KMS-11 (cell line): ENCODE measurements around the gene UNC13A.

ENCODE experiments used
- H2AFZ ChIP-seq: fragments of 200-600 bp; sonication (generic); 2 replicates; pipeline ENCODE4 v1.6.1; 2016; ENCODE audit warnings: antibody characterized with exemption, mixed run types, low read depth
- H3K27ac ChIP-seq: fragments of 200-600 bp; sonication (generic); 2 replicates; pipeline ENCODE4 v1.6.1; 2016; ENCODE audit warnings: mild to moderate bottlenecking, mixed run types
- H3K27me3 ChIP-seq: fragments of 200-600 bp; sonication (generic); 2 replicates; pipeline ENCODE4 v1.6.1; 2017; ENCODE audit warnings: mild to moderate bottlenecking, low read depth, mixed run types, moderate library complexity; ENCODE audit not compliant: insufficient read depth
- H3K36me3 ChIP-seq: fragments of 200-600 bp; sonication (generic); 2 replicates; pipeline ENCODE4 v1.6.1; 2017; ENCODE audit warnings: mild to moderate bottlenecking, mixed run types; ENCODE audit not compliant: insufficient read depth
- H3K4me1 ChIP-seq: fragments of 200-600 bp; sonication (generic); 2 replicates; pipeline ENCODE4 v1.6.1; 2016; ENCODE audit warnings: mild to moderate bottlenecking, low read depth, mixed run types; ENCODE audit not compliant: poor library complexity, severe bottlenecking
- H3K4me2 ChIP-seq: fragments of 200-600 bp; sonication (generic); 2 replicates; pipeline ENCODE4 v1.7.0; 2016; ENCODE audit warnings: mild to moderate bottlenecking, mixed run types
- H3K4me3 ChIP-seq: fragments of 200-600 bp; sonication (generic); IDR thresholded peaks from 2 replicates; pipeline ENCODE4 v1.6.1; 2017; ENCODE audit warnings: low read depth, low read length, mixed read lengths; ENCODE audit not compliant: insufficient read depth
- H3K79me2 ChIP-seq: fragments of 200-600 bp; sonication (generic); 2 replicates; pipeline ENCODE4 v1.6.1; 2016; ENCODE audit warnings: low read depth, mixed run types; ENCODE audit not compliant: insufficient read depth
- H3K9ac ChIP-seq: fragments of 200-600 bp; sonication (generic); 2 replicates; pipeline ENCODE4 v1.6.1; 2016; ENCODE audit warnings: mild to moderate bottlenecking, mixed run types
- H4K20me1 ChIP-seq: fragments of 200-600 bp; sonication (generic); 2 replicates; pipeline ENCODE4 v1.6.1; 2016; ENCODE audit warnings: mild to moderate bottlenecking, mixed run types; ENCODE audit not compliant: insufficient read depth
- TF ChIP-seq, protein P1 (sequence below): fragments of 200-600 bp; sonication (generic); conservative IDR thresholded peaks from 2 replicates; pipeline ENCODE4 v1.6.1; 2017; ENCODE audit warnings: low read depth, mild to moderate bottlenecking, antibody characterized with exemption, low read length, moderate library complexity, mixed read lengths

Gene UNC13A

DNA sequence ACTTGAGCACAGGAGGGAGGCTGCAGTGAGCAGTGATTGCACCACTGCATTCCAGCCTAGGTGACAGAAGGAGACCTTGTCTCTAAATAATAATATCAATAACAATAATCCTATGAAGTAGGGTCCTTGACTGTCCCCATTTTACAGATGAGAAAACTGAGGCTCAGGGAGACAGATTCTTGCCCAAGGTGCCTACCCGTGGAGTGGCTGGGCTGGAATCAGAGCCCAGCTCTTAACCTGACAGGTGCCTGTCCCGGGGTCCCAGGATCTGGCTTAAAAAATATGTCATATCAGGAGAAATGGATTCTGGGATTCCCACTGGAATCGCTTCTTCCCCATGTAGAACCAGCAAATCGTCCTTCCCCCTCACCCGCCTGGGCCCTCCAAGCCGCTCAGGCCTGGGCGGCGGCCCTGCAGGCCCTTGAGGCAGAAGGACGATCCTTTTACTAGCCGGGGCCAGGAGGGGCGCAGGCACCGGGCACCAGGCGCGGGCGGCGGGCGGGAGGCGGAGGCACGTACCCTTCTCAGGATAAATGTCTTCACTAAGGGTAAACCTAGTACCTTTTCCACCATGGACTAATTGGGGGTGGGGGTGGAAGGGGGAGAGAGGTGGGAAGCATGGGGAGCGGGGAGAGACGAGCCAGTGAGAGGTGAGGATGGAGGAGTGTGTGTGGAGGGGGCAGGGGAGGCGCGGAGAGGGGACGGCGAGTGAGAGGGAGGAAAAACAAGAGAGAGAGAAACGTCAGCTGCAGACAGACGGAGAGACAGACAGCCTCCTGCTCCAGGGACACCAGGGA, 72.1 kb downstream of the UNC13A start:
- H3K27ac ChIP-seq: no peak overlapping the region
- no peak overlapping the region for H3K9ac ChIP-seq
- H4K20me1 ChIP-seq: no peaks in the 10 kb centered on the region
- H3K4me2 ChIP-seq: no peak overlapping the region
- H3K27me3 ChIP-seq: peaks cover 58% of the 10 kb centered on the region
- no peaks in the 10 kb centered on the region for H3K79me2 ChIP-seq
- TF ChIP-seq, protein P1, sequence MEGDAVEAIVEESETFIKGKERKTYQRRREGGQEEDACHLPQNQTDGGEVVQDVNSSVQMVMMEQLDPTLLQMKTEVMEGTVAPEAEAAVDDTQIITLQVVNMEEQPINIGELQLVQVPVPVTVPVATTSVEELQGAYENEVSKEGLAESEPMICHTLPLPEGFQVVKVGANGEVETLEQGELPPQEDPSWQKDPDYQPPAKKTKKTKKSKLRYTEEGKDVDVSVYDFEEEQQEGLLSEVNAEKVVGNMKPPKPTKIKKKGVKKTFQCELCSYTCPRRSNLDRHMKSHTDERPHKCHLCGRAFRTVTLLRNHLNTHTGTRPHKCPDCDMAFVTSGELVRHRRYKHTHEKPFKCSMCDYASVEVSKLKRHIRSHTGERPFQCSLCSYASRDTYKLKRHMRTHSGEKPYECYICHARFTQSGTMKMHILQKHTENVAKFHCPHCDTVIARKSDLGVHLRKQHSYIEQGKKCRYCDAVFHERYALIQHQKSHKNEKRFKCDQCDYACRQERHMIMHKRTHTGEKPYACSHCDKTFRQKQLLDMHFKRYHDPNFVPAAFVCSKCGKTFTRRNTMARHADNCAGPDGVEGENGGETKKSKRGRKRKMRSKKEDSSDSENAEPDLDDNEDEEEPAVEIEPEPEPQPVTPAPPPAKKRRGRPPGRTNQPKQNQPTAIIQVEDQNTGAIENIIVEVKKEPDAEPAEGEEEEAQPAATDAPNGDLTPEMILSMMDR: no peak
- no peak overlapping the region for H3K4me3 ChIP-seq
- no peak overlapping the region for H2AFZ ChIP-seq
- no peaks in the 10 kb centered on the region for H3K36me3 ChIP-seq
- no peaks in the 10 kb centered on the region for H3K4me1 ChIP-seq

DNA sequence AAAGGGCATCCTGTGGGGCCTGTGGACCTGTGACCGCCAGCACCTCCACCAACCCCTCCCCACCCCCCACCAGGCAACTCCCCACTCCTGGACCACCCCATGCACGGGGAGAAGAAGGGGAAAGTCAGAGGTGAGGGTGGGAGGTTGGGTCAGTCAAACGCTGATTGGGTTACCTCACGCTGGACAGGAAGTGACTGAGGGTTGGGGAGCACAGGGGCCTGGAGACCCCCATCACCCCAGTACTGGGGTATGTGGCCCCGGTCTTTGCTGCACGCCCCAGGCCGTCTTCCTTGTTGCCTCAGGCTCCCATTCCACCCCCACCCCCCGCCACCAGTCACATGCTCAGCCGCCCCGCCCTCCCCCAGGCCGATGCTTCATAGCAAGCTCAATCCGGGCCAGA, 73.7 kb downstream of the UNC13A start:
- no peak overlapping the region for H3K9ac ChIP-seq
- no peak overlapping the region for H3K4me2 ChIP-seq
- H3K79me2 ChIP-seq: no peaks in the 10 kb centered on the region
- H3K4me3 ChIP-seq: no peak overlapping the region
- H3K36me3 ChIP-seq: no peaks in the 10 kb centered on the region
- H3K27me3 ChIP-seq: peaks cover 53% of the 10 kb centered on the region
- H4K20me1 ChIP-seq: no peaks in the 10 kb centered on the region
- H2AFZ ChIP-seq: no peak overlapping the region
- H3K27ac ChIP-seq: no peak overlapping the region
- TF ChIP-seq, protein P1: no peak
- H3K4me1 ChIP-seq: no peaks in the 10 kb centered on the region

DNA sequence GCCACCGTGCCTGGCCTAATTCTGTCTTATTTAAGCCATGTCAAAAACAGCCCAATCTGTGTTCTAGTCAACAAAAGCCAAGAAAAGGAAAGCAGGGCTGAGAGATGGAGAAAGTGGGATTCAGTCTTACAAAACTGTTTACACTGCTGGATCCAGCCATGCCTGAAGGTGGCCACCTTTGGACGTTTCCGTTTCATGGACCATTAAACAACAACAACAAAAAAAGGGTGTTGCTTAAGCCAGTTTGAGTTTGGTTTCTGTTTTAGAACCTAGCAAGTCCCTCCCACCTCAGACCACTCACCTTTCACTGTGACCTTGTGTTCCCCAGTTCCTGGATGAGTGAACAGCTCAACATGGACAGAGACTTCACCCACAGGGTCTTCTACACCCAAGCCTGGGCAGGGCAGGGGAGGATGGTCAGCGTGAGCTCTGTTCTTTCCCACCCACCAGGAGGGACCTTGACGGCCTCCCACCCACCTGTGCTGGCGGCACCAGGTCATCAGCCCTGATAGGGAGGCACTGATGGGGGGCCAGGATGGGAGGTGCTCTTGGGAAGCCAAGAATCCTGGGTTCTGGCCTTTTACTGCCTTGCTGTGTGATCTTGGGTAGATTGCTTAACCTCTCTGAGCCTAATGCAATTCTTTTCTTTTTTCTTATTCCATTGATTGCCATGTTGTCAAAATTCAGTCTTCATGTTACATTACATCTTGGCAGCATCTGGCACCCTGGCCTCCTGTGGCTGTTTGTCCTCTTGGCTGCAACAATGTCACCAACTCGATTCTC, 76.5 kb downstream of the UNC13A start:
- no peak overlapping the region for H3K4me2 ChIP-seq
- H3K79me2 ChIP-seq: no peaks in the 10 kb centered on the region
- no peak overlapping the region for H2AFZ ChIP-seq
- H3K27ac ChIP-seq: no peak overlapping the region
- H3K4me1 ChIP-seq: no peaks in the 10 kb centered on the region
- H3K36me3 ChIP-seq: no peaks in the 10 kb centered on the region
- H3K27me3 ChIP-seq: peaks cover 32% of the 10 kb centered on the region
- H4K20me1 ChIP-seq: no peaks in the 10 kb centered on the region
- H3K4me3 ChIP-seq: no peak overlapping the region
- H3K9ac ChIP-seq: no peak overlapping the region
- TF ChIP-seq, protein P1: no peak

DNA sequence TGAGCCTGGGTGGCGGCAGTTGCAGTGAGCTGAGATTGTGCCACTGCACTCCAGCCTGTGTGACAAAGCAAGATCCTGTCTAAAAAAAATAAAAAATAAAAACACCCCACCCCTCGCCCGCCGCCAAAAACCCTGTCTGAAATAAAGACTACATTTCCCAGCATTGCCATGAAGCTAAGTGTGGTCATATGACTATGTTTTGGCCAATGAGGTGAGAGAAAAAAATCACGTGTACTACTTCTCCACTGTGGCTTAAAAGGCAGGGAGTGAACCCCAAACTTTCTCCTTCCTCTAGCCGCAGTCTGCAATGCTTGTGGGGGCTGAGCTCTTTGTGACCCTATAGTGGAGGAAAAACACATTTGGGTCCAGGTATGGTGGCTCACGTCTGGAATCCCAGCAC, 77.8 kb downstream of the UNC13A start:
- peaks cover 20% of the 10 kb centered on the region for H3K27me3 ChIP-seq
- TF ChIP-seq, protein P1: no peak
- no peaks in the 10 kb centered on the region for H3K36me3 ChIP-seq
- H2AFZ ChIP-seq: no peak overlapping the region
- H4K20me1 ChIP-seq: no peaks in the 10 kb centered on the region
- no peak overlapping the region for H3K27ac ChIP-seq
- H3K4me3 ChIP-seq: no peak overlapping the region
- no peak overlapping the region for H3K9ac ChIP-seq
- peaks cover 2% of the 10 kb centered on the region for H3K4me1 ChIP-seq
- H3K4me2 ChIP-seq: no peak overlapping the region
- H3K79me2 ChIP-seq: no peaks in the 10 kb centered on the region
